ENCODE results near the gene TEX35.

DNA sequence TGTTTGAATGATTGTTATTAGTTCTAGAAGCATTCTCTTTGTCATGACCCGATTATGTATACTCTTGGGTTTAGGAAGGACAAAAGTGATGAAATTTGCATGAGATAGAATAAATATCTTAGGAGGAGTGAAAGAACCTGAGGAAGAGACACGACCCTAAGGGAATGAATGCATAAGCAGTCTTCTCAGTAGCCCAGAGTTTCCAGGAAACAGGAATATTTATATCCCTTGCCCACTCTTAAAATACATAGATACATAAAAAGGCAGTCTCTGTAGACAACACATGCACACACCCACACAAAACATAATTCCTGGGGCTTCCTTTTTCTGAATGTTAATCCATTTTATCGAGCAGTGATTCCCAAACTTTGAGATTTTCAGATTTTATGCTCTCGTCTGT, 35.5 kb upstream of the TEX35 start:
- TF ChIP-seq, protein P1, sequence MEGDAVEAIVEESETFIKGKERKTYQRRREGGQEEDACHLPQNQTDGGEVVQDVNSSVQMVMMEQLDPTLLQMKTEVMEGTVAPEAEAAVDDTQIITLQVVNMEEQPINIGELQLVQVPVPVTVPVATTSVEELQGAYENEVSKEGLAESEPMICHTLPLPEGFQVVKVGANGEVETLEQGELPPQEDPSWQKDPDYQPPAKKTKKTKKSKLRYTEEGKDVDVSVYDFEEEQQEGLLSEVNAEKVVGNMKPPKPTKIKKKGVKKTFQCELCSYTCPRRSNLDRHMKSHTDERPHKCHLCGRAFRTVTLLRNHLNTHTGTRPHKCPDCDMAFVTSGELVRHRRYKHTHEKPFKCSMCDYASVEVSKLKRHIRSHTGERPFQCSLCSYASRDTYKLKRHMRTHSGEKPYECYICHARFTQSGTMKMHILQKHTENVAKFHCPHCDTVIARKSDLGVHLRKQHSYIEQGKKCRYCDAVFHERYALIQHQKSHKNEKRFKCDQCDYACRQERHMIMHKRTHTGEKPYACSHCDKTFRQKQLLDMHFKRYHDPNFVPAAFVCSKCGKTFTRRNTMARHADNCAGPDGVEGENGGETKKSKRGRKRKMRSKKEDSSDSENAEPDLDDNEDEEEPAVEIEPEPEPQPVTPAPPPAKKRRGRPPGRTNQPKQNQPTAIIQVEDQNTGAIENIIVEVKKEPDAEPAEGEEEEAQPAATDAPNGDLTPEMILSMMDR (IDR thresholded peaks at IDR 0.05): no peak
- TF ChIP-seq POLR2A (IDR thresholded peaks at IDR 0.05): no peak

Measured in heart left ventricle (tissue), 13 donors.